Stimulated activated CD4-positive, alpha-beta T cell treated with anti-CD3 and anti-CD28 coated beads, TNF-alpha, amount 100 ng/mL, for 4 hours (primary cell): ENCODE results near the gene OR2S2.

Experiments used
- DNase-seq, 3 experiments: peaks; one replicate each; pipeline ENCODE4 v3.0.0-alpha.2; 2020; ENCODE audit warnings: low read depth in 3 of 3

OR2S2 gene

GRCh38 chr9:35909274-35909673 lies 48.7 kb downstream of the OR2S2 start, which contains the start of gene SPAAR:
Gene SPAAR (plus strand): TSS chr9:35909490. CDS start chr9:35910464, 974 bp downstream.
- no peak for DNase-seq

GRCh38 chr9:35908504-35909125 lies 49.3 kb downstream of the OR2S2 start:
- no peak for DNase-seq

GRCh38 chr9:35907711-35908503 lies 50.0 kb downstream of the OR2S2 start:
- DNase-seq = no peak
